ENCODE measurements around the gene AFAP1. TPM values are rescaled to one million over a fixed set of nuclear protein-coding genes. Genes with fewer than 3 reads are reported as not detected.

Gene AFAP1
- total RNA-seq, 2 donors from 2014 or later, result 9.6 to 35.3 TPM

- Histone ChIP-seq H3K9me3 (no peaks in the 10 kb centered on the region), H3K36me3 (replicated peaks in 1 of 2; ENCODE audit: insufficient read depth in 1 of 2, low read depth in 2 of 2) (no peaks in the 10 kb centered on the region), H3K4me1 (no peaks in the 10 kb centered on the region), H3K4me3 (no peak overlapping the region), H3K27me3 (no peaks in the 10 kb centered on the region), H3K27ac (no peak overlapping the region)
- intact Hi-C loops (cut with DNase I), result no loop called here
- no peak for DNase-seq
- WGBS, 2 donors, result 91 to 92% methylated on average over 12 of the region's 12 CpGs
- no peak for TF ChIP-seq POLR2A (IDR thresholded peaks at IDR 0.05)
- TF ChIP-seq, protein P1, sequence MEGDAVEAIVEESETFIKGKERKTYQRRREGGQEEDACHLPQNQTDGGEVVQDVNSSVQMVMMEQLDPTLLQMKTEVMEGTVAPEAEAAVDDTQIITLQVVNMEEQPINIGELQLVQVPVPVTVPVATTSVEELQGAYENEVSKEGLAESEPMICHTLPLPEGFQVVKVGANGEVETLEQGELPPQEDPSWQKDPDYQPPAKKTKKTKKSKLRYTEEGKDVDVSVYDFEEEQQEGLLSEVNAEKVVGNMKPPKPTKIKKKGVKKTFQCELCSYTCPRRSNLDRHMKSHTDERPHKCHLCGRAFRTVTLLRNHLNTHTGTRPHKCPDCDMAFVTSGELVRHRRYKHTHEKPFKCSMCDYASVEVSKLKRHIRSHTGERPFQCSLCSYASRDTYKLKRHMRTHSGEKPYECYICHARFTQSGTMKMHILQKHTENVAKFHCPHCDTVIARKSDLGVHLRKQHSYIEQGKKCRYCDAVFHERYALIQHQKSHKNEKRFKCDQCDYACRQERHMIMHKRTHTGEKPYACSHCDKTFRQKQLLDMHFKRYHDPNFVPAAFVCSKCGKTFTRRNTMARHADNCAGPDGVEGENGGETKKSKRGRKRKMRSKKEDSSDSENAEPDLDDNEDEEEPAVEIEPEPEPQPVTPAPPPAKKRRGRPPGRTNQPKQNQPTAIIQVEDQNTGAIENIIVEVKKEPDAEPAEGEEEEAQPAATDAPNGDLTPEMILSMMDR (IDR thresholded peaks at IDR 0.05), result no peak
- no peak for ATAC-seq
Observed at GRCh38 chr4:7894098-7894676, 45.5 kb downstream of the AFAP1 start.

DNA sequence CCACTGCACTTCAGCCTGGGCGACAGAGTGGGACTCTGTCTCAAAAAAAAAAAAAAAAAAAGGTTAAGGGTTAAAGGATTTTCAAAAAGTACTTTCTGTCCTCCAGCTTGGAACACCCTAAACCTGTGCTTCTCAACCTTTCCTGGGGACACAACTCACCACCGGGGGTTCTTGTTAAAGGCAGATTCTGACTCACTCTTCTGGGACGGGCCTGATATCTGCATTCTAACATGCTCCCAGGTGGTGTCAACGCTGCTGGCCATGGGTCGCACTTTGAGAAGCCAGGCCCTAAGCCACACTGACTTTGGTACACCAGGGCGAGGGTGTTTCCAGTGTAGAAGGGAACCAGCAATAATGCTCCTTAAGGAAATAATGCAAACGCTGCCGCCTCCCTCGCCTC is 46.1 kb downstream of the AFAP1 start:
- no peak for ATAC-seq
- DNase-seq, result no peak
- Histone ChIP-seq H3K4me1 (no peaks in the 10 kb centered on the region), H3K27ac (no peak overlapping the region), H3K4me3 (no peak overlapping the region), H3K9me3 (peaks cover 0 to 6% (median 0%) of the 10 kb centered on the region in 3 donors), H3K27me3 (no peaks in the 10 kb centered on the region), H3K36me3 (replicated peaks in 1 of 2; ENCODE audit: insufficient read depth in 1 of 2, low read depth in 2 of 2) (no peaks in the 10 kb centered on the region)
- WGBS, 2 donors, result 84 to 92% methylated on average over 9 of the region's 9 CpGs
- intact Hi-C loops (cut with DNase I), result no loop called here
- TF ChIP-seq POLR2A (IDR thresholded peaks at IDR 0.05), result no peak
- TF ChIP-seq, protein P1 (IDR thresholded peaks at IDR 0.05), result no peak

- Histone ChIP-seq H3K27ac (no peak overlapping the region), H3K36me3 (replicated peaks in 1 of 2; ENCODE audit: insufficient read depth in 1 of 2, low read depth in 2 of 2) (no peaks in the 10 kb centered on the region), H3K4me1 (no peaks in the 10 kb centered on the region), H3K27me3 (no peaks in the 10 kb centered on the region), H3K4me3 (no peak overlapping the region), H3K9me3 (peaks cover 0 to 8% (median 0%) of the 10 kb centered on the region in 3 donors)
- WGBS, 2 donors, result 62 to 75% methylated on average over 11 to 12 of the region's 12 CpGs
- peak in 3 of 4 donors; percentile 16 to 40 (median 19) for DNase-seq
- no peak for TF ChIP-seq POLR2A (IDR thresholded peaks at IDR 0.05)
- TF ChIP-seq, protein P1 (IDR thresholded peaks at IDR 0.05), result no peak
- no peak for ATAC-seq
- intact Hi-C loops (cut with DNase I), result no loop called here
Observed at GRCh38 chr4:7892212-7893019, 47.2 kb downstream of the AFAP1 start.

GRCh38 chr4:7890635-7891393 is 48.8 kb downstream of the AFAP1 start:
- Histone ChIP-seq H3K4me1 (peaks cover 14% of the 10 kb centered on the region), H3K36me3 (replicated peaks in 1 of 2; ENCODE audit: insufficient read depth in 1 of 2, low read depth in 2 of 2) (no peaks in the 10 kb centered on the region), H3K27me3 (no peaks in the 10 kb centered on the region), H3K27ac (no peak overlapping the region), H3K9me3 (peaks cover 0 to 8% (median 0%) of the 10 kb centered on the region in 3 donors), H3K4me3 (no peak overlapping the region)
- 53 to 64% methylated on average over 7 of the region's 7 CpGs for WGBS, 2 donors
- intact Hi-C loops (cut with DNase I), result no loop called here
- ATAC-seq, result no peak
- DNase-seq, result no peak
- no peak for TF ChIP-seq POLR2A (IDR thresholded peaks at IDR 0.05)
- TF ChIP-seq, protein P1 (IDR thresholded peaks at IDR 0.05), result no peak
